Mesendoderm (in vitro differentiated cells): ENCODE measurements around the gene TRIM26.

Experiments
- DNase-seq: peaks from one replicate; pipeline ENCODE4 v3.0.0; 2013
- H2AK5ac ChIP-seq: 2 replicates; pipeline ENCODE4 v1.6.1; 2013; ENCODE audit warnings: low read length, inconsistent platforms
- H2BK120ac ChIP-seq: 2 replicates; pipeline ENCODE4 v1.6.1; 2013; ENCODE audit warnings: low read depth, mild to moderate bottlenecking, low read length, moderate library complexity, mixed read lengths
- H2BK15ac ChIP-seq: replicated peaks from 2 replicates; pipeline ENCODE4 v1.6.1; 2013; ENCODE audit warnings: low read depth, mild to moderate bottlenecking, moderate library complexity
- H2BK5ac ChIP-seq: 2 replicates; pipeline ENCODE4 v1.6.1; 2013; ENCODE audit warnings: low read length, inconsistent platforms
- H3K18ac ChIP-seq: 2 replicates; pipeline ENCODE4 v1.6.1; 2013; ENCODE audit warnings: mild to moderate bottlenecking, low read length, mixed read lengths
- H3K23ac ChIP-seq: one replicate; pipeline ENCODE4 v1.6.1; 2013; ENCODE audit warnings: low read length
- H3K27ac ChIP-seq: 2 replicates; pipeline ENCODE4 v1.5.1; 2013; ENCODE audit warnings: low read depth, mild to moderate bottlenecking, inconsistent platforms, low read length, moderate library complexity
- H3K27me3 ChIP-seq: 2 replicates; pipeline ENCODE4 v1.6.1; 2013; ENCODE audit warnings: low read length, control low read depth, mild to moderate bottlenecking, inconsistent platforms; ENCODE audit not compliant: insufficient read depth, poor library complexity
- H3K36me3 ChIP-seq: 2 replicates; pipeline ENCODE4 v1.6.1; 2013; ENCODE audit warnings: low read length, inconsistent platforms; ENCODE audit not compliant: control insufficient read depth, insufficient read depth
- H3K4ac ChIP-seq: one replicate; pipeline ENCODE4 v1.6.1; 2013; ENCODE audit warnings: low read depth, mild to moderate bottlenecking, low read length, moderate library complexity
- H3K4me1 ChIP-seq: 2 replicates; pipeline ENCODE4 v1.6.1; 2013; ENCODE audit warnings: low read depth, low read length, inconsistent platforms; ENCODE audit not compliant: control insufficient read depth
- H3K4me2 ChIP-seq: 2 replicates; pipeline ENCODE4 v1.6.1; 2013; ENCODE audit warnings: low read length
- H3K4me3 ChIP-seq: 2 replicates; pipeline ENCODE4 v1.5.1; 2013; ENCODE audit warnings: mild to moderate bottlenecking, low read length
- H3K56ac ChIP-seq: one replicate; pipeline ENCODE4 v1.6.1; 2013; ENCODE audit warnings: low read length
- H3K79me1 ChIP-seq: 2 replicates; pipeline ENCODE4 v1.6.1; 2013; ENCODE audit warnings: low read length, inconsistent platforms
- H3K79me2 ChIP-seq: 2 replicates; pipeline ENCODE4 v1.6.1; 2013; ENCODE audit warnings: mild to moderate bottlenecking, low read length; ENCODE audit not compliant: control insufficient read depth, insufficient read depth
- H3K9ac ChIP-seq: 2 replicates; pipeline ENCODE4 v1.6.1; 2013; ENCODE audit warnings: low read length, inconsistent platforms
- H4K5ac ChIP-seq: one replicate; pipeline ENCODE4 v1.6.1; 2013; ENCODE audit warnings: low read length
- H4K8ac ChIP-seq: one replicate; pipeline ENCODE4 v1.6.1; 2013; ENCODE audit warnings: low read depth, mild to moderate bottlenecking, control low read depth, low read length, moderate library complexity
- WGBS: extraction: QIAGEN DNeasy Blood & Tissue Kit; methylation state at CpG from one replicate; pipeline ENCODE4 v1.1.7; 2013; ENCODE audit warnings: low lambda C conversion rate, missing lambda C conversion rate; ENCODE audit not compliant: insufficient coverage; ENCODE audit errors: extremely low coverage; 5-methylcytosine and 5-hydroxymethylcytosine counted together

The TRIM26 gene

GRCh38 chr6:30207619-30208295 is 5.4 kb downstream of the TRIM26 start:
- H3K56ac ChIP-seq: peak overlapping the region; percentile 44
- H3K4me3 ChIP-seq: no peak overlapping the region
- no peaks in the 10 kb centered on the region for H3K27me3 ChIP-seq
- H3K9ac ChIP-seq: no peak overlapping the region
- H2AK5ac ChIP-seq: no peak overlapping the region
- no peak overlapping the region for H2BK15ac ChIP-seq
- WGBS: no CpG with 5 or more reads among the region's 4 CpGs
- DNase-seq: peak; percentile 53
- peaks cover 9% of the 10 kb centered on the region for H3K79me1 ChIP-seq
- no peak overlapping the region for H3K4me2 ChIP-seq
- H4K8ac ChIP-seq: no peak overlapping the region
- peaks cover 18% of the 10 kb centered on the region for H3K4me1 ChIP-seq
- H3K27ac ChIP-seq: peak overlapping the region; percentile 51
- H3K23ac ChIP-seq: no peak overlapping the region
- no peak overlapping the region for H4K5ac ChIP-seq
- no peak overlapping the region for H3K18ac ChIP-seq
- peaks cover 2% of the 10 kb centered on the region for H3K79me2 ChIP-seq
- H3K36me3 ChIP-seq: no peaks in the 10 kb centered on the region
- no peak overlapping the region for H2BK5ac ChIP-seq
- no peak overlapping the region for H3K4ac ChIP-seq
- H2BK120ac ChIP-seq: no peak overlapping the region

DNA sequence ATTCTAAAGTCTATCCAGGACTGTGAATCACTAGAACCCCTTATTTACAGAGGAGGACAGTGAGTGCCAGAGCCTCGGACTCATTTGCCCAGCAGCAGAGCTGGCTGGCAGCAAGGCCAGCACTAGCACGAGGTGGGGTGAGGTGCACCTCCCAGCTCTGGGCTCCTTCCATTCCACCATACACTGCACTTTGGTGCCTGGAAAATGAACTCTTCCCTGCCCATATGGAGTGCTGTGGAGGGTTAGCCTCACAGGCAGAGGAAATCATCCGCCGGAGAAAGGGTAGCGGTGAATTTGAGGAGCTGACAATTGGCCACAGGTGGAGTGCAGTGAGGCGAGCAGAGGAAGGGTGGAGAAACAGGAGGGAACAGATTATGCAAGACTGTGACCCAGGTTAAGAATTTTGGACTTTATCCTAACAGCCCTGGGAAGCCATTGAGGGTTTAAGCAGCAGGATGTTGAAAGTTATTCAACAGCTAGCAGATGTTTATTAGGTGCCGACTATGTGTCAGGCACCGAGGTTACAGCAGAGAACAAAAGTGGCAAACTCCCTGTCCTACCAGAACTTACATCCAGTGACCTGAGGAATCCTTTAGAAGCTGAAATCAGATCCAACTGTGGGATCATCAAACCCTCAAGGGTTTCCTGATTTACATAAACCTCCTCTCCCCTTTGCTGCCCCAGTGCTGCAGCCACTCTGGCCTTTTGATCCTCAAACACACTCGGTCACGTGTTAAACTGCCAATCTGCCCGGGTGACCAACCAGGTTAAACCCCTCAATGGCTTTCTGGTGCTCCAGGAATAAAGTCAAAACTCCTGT is 6.2 kb downstream of the TRIM26 start:
- WGBS: no CpG with 5 or more reads among the region's 11 CpGs

DNA sequence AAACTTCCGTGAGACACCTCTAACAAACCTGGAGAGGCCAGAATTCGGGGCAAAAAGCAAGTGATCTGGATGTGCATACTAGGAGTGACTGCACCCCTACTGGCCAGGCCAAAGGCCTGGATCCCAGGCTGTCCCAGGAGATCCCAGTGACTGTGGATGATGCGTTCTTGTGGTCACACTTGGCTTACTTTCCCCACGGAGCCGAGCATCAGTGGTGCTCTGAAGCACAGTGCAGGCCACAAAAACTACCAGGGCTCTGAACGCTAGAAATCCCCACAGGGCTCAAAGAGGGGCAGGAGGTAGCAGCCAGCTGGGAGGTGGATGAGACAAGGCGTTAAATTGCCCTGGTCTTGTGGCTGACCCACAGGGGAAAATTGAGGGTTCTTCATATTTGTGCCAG is 7.1 kb downstream of the TRIM26 start:
- Histone ChIP-seq H3K4me1 (peaks cover 14% of the 10 kb centered on the region), H3K4me2 (no peak overlapping the region), H3K79me1 (peaks cover 6% of the 10 kb centered on the region), H2BK15ac (no peak overlapping the region), H3K23ac (no peak overlapping the region), H3K36me3 (no peaks in the 10 kb centered on the region), H3K4me3 (no peak overlapping the region), H3K4ac (no peak overlapping the region), H4K8ac (no peak overlapping the region), H3K79me2 (no peaks in the 10 kb centered on the region), H3K27ac (no peak overlapping the region), H3K9ac (no peak overlapping the region), H3K18ac (no peak overlapping the region), H3K27me3 (no peaks in the 10 kb centered on the region), H4K5ac (no peak overlapping the region), H2BK120ac (no peak overlapping the region), H2AK5ac (no peak overlapping the region), H3K56ac (no peak overlapping the region), H2BK5ac (no peak overlapping the region)
- WGBS: no CpG with 5 or more reads among the region's 7 CpGs
- DNase-seq: no peak

More for the DNA sequence above, 6.2 kb downstream of the TRIM26 start:
- peaks cover 1% of the 10 kb centered on the region for H3K79me2 ChIP-seq
- no peak overlapping the region for H3K18ac ChIP-seq
- no peak overlapping the region for H4K8ac ChIP-seq
- no peak overlapping the region for H3K4me3 ChIP-seq
- H3K36me3 ChIP-seq: no peaks in the 10 kb centered on the region
- H3K27me3 ChIP-seq: no peaks in the 10 kb centered on the region
- H3K4me1 ChIP-seq: peaks cover 16% of the 10 kb centered on the region
- H2BK120ac ChIP-seq: no peak overlapping the region
- peak overlapping the region; percentile 51 for H3K27ac ChIP-seq
- H3K4ac ChIP-seq: no peak overlapping the region
- no peak overlapping the region for H2BK15ac ChIP-seq
- no peak overlapping the region for H4K5ac ChIP-seq
- no peak overlapping the region for H3K4me2 ChIP-seq
- H3K56ac ChIP-seq: no peak overlapping the region
- peak overlapping the region; percentile 56 for H3K23ac ChIP-seq
- DNase-seq: peak; percentile 60
- peak overlapping the region; percentile 8 for H3K9ac ChIP-seq
- H3K79me1 ChIP-seq: peaks cover 7% of the 10 kb centered on the region
- no peak overlapping the region for H2BK5ac ChIP-seq
- no peak overlapping the region for H2AK5ac ChIP-seq

- no peak overlapping the region for H3K4me2 ChIP-seq
- no peak overlapping the region for H2BK120ac ChIP-seq
- H3K79me1 ChIP-seq: peaks cover 2% of the 10 kb centered on the region
- no peak overlapping the region for H3K9ac ChIP-seq
- H4K5ac ChIP-seq: no peak overlapping the region
- no peak overlapping the region for H2BK5ac ChIP-seq
- H3K23ac ChIP-seq: no peak overlapping the region
- H2AK5ac ChIP-seq: no peak overlapping the region
- no peaks in the 10 kb centered on the region for H3K79me2 ChIP-seq
- DNase-seq: no peak
- no peak overlapping the region for H3K56ac ChIP-seq
- no peak overlapping the region for H3K27ac ChIP-seq
- no peak overlapping the region for H3K4me3 ChIP-seq
- H3K4me1 ChIP-seq: peaks cover 13% of the 10 kb centered on the region
- H3K27me3 ChIP-seq: no peaks in the 10 kb centered on the region
- no peak overlapping the region for H2BK15ac ChIP-seq
- H4K8ac ChIP-seq: no peak overlapping the region
- H3K36me3 ChIP-seq: peaks cover 2% of the 10 kb centered on the region
- no peak overlapping the region for H3K4ac ChIP-seq
- H3K18ac ChIP-seq: no peak overlapping the region
- no CpG with 5 or more reads among the region's 1 CpG for WGBS
Measured at GRCh38 chr6:30204116-30204515, 9.1 kb downstream of the TRIM26 start.

DNA sequence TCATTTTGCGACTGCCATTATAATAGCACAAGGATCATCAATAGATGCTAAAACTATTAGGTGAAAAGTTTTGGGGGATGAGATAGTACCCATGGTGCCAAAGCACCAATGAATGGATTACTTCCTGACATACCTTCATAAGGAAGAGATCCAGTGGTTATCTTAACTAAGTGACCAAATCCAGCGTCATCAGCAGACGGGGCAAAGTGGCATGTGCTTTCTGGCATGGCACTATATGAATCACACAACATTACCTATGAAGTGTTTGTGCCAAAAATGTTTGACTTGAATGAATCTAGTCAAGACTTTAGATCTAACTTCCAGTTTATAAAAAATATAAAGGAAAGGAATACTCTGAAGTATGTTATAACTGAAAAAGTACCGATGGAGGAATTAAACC is 10.8 kb downstream of the TRIM26 start:
- Histone ChIP-seq H3K4me2 (no peak overlapping the region), H3K27me3 (no peaks in the 10 kb centered on the region), H3K27ac (no peak overlapping the region), H3K79me1 (peaks cover 2% of the 10 kb centered on the region), H2BK15ac (no peak overlapping the region), H4K5ac (no peak overlapping the region), H3K36me3 (peaks cover 5% of the 10 kb centered on the region), H3K4ac (no peak overlapping the region), H4K8ac (no peak overlapping the region), H3K79me2 (no peaks in the 10 kb centered on the region), H3K4me1 (peaks cover 8% of the 10 kb centered on the region), H2BK120ac (no peak overlapping the region), H3K23ac (no peak overlapping the region), H3K4me3 (no peak overlapping the region), H3K9ac (no peak overlapping the region), H2AK5ac (no peak overlapping the region), H3K18ac (no peak overlapping the region), H2BK5ac (no peak overlapping the region), H3K56ac (no peak overlapping the region)
- no peak for DNase-seq
- WGBS: no CpG with 5 or more reads among the region's 4 CpGs
